ENCODE data around the gene TTC8.

The TTC8 gene

DNA sequence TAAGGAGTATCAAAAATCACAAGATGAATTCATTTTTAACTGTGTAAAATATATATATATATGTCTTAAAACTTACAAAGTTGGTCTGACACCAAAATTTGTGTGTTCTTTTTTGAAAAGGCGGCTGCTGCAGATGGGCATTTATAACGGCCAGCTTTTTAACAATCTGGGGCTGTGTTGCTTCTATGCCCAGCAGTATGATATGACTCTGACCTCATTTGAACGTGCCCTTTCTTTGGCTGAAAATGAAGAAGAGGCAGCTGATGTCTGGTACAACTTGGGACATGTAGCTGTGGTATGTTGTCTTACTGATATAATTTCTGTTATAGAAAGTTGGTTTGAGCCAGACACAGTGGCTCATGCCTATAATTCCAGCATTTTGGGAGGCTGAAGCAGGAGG is 47.0 kb downstream of the TTC8 start:
- DNase-seq: no peak

- DNase-seq: no peak
Observed at GRCh38 chr14:88872976-88873375, 48.5 kb downstream of the TTC8 start.

- DNase-seq: no peak
Observed at GRCh38 chr14:88877192-88877591, 52.7 kb downstream of the TTC8 start.

- no peak for DNase-seq
Observed at GRCh38 chr14:88879022-88879421, 54.6 kb downstream of the TTC8 start.

GRCh38 chr14:88882236-88882635 is 57.8 kb downstream of the TTC8 start:
- no peak for DNase-seq

- DNase-seq: no peak
Observed at GRCh38 chr14:88895116-88895515, 70.7 kb downstream of the TTC8 start.

DNA sequence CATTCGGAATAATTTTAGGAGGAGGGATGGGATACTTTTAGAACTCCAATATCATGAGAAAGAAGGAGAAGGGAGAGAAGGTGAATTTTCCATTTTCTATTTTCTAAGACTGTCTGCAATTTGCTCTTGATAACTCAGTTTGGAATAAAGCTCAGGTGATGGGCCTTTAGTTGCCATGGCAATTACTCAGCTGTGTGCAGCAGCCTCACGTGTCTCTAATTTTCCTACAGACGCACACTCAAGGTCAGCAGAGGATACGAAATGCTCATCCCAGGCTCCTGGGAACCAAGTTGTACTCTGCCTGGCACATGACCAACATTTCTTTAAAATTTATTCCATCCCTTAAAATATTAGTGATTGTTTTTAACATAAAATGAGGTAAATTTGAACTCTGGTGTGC is 76.7 kb downstream of the TTC8 start:
- no peak for DNase-seq

DNA sequence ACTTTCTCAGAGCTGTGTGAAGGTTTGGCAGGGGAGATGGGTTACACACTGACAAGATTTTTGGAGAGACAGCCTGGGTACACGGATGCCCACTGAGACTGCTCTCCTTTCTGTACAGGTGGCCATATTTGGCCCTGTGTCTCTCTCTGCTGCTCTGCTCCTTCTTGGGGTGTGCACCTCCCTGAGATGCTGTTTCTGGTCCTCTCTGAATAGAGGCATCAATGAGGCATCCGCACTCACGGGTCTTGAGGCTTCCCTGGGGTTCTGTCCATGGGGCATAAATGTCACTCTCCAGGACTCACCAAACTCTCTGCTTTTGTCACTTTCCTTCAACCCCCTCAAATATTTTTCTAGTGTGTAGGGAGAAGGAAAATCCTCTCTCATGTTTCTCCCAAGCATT is 77.5 kb downstream of the TTC8 start:
- no peak for DNase-seq

DNA sequence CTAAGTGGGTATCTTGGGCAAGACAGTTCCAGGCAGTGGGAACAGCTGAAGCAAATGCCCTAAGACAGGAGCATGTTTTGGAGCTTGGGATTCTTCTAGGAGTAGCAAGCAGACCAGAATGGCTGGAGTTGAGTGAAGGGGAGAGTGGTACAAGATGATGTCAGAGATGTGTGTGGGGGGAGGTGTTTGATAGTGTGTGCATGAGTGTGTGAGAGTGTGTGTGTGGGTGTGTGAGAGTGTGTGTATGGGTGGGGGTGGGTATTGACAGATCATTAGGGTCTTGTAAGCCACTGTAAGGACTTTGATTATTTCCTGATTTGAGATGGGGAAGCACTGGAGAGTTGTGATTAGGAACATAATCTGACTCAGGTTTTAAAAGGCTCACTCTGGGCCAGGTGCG is 78.4 kb downstream of the TTC8 start:
- no peak for DNase-seq

- DNase-seq: no peak
Observed at GRCh38 chr14:88904206-88904647, 79.8 kb downstream of the TTC8 start.

DNA sequence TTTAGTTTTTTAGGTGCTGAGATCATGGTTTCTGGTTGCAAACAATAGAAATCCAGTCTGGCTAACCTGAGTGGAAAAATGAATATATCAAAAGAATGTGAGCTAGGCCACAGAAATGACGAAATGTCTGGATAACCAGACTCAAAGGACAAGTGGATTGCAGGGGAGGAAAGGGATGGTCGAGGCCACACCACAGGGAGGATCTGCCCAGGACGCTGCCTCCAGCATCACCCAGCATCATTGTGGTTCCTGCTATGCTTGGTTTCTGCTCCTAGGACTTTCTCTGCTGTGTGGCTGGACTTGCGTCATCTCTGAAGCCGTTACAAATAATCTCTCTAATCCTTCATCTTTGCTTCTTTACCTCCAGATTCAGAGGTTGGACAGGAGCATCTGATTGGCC is 80.4 kb downstream of the TTC8 start:
- no peak for DNase-seq

GRCh38 chr14:88908216-88908615 is 83.8 kb downstream of the TTC8 start:
- no peak for DNase-seq

DNA sequence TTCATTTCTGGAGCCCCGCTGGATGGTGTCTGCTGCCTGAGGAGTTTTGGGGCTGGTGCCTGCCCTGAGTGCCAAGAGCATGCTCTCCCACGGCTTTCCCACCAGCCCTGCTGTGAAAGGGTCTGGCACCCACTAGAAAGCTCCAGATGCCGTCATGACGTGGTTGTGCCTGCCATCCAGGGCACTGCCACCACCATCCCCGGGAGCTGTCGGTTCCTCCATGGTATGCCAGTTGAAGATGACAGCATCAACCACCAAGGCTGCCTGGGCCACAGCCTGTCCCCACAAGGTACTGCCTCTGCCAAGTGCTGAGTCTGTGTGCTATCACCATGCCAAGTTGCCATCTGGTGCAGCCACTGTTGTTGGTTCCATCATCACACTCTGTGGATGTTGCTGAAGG is 85.9 kb downstream of the TTC8 start:
- no peak for DNase-seq

DNA sequence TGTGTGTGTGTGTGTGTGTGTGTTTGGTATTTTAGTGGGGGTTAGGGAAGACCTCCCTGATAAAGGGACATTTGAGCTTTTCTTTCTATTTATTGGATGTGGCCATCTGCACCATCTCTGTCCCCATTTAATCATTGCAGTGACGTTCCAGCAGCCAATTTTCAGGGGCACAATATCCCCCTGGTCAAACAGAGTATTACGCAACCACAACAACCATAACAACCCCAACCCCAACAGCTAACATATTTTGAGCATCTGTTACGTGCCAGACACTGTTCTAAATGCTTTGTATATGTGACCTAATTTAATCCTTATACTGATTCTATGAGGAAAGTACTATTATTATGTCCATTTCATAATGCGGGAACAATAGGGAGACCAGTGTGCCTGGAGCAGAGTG is 87.4 kb downstream of the TTC8 start:
- DNase-seq: peak; percentile 60

DNA sequence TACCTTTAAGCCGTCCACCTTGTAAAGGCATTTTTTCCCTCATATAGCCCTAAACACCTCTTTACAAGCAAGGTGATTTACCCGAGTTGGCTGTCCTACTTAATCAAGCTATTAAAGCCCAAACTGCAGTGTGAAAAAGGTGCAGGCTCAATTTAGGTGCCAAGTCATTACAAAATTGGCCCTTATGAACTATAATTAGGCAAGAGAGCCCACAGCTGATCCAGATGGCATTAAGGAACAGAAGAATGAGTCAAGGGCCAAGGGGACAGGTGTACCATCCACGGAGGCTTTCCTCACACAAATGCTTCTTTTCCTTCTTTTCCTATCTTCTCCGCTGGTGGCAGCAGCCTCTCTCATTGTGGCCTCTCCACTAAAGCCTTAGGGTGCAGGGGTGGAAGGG is 90.5 kb downstream of the TTC8 start:
- DNase-seq: no peak

- no peak for DNase-seq
Observed at GRCh38 chr14:88919502-88919901, 95.1 kb downstream of the TTC8 start.

All from NCI-H82 (cell line).